Activated naive CD4-positive, alpha-beta T cell (primary cell): ENCODE measurements around the gene INF2.

Experiments
- DNase-seq, 4 experiments: peaks; one replicate each; lab custom pipeline; 2025; lab: John Stamatoyannopoulos, UW

INF2 gene

GRCh38 chr14:104676694-104677511, 12.5 kb upstream of the INF2 start:
- no peak for DNase-seq

GRCh38 chr14:104677512-104678332, 11.7 kb upstream of the INF2 start:
- DNase-seq: peak; percentile 30 to 48 (median 43)

- DNase-seq: no peak
Observed at GRCh38 chr14:104678346-104678745, 11.1 kb upstream of the INF2 start.

DNA sequence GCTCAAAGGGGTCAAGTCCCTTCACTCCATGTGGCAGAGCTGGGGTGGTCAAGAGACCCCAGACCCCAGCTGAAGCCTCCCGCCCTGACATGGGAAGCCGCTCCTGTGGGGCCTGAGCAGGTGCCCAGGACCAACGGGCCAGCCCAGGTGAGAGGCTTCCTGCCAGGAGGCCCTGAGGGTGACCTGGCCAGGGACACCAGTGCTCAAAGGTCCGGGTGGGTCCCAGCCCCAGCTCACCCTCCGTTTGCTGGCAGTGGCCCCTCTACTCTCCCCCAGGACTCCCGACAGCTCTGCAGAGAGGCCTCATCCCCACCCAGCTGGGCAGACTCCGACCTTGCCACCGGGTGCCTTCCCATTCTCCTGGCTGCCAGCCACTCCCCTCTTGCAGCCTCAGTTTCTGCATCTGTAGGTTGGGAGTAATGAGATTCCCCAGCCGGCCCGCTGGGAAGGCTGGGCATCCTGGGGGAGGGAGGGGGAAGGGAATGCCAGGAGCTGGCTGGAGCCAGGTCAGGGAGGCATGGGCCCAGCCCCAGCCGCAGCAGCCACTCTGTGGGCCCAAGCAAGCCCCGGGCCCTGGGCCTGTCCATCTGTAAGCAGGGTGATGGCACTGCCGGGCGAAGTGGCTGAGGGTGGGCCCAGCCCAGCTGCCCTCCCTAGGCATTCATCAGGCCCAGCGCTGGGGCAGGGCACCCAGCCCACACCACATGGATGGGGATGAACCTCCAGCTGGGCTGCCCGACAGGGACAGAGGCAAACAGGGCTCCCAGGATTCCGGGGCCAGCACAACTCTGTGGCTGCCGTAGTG, 10.3 kb upstream of the INF2 start:
- no peak for DNase-seq

- no peak for DNase-seq
Observed at GRCh38 chr14:104680056-104680805, 9.2 kb upstream of the INF2 start.

- no peak for DNase-seq
Observed at GRCh38 chr14:104680806-104681688, 8.4 kb upstream of the INF2 start.

- no peak for DNase-seq
Observed at GRCh38 chr14:104681689-104682074, 7.7 kb upstream of the INF2 start.

- no peak for DNase-seq
Observed at GRCh38 chr14:104682107-104682593, 7.3 kb upstream of the INF2 start.

DNA sequence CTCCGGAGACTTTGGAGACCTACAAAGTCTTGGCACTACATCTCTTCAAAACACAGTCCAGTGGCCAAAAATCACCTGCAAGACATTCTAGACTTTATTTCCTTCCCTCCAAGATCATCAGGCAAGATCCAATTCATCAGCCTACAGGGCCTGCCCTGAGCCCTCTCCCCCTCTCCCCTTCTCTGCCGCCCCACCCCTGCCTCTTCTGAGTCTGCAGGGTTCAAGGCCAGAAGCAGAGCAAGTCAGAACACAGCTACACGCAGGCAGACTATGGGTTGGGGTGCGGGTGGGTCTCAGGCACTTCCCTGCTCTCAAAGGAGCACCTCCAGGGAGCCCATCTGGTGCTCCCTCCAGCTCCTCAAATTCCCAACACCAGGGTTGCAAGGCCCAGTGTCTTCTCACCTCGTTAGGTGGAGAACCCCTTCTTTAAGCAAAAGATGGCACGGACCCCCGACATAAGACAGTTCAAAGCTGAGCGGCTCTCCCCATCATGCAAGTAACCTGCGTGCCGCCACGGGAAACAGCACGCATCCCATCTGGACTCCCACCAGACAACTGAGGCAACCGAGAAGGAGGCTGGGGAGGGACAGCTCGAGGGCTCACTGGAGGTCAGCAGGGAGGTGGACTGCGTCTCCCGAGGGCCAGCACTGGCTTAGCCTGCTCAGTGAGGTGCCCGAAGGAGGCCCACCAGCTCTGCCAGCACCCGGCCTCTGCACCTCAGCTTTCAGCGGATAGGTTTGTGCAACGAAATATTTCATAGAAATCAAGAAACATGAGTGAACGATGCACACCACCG, 5.6 kb upstream of the INF2 start:
- DNase-seq: no peak

DNA sequence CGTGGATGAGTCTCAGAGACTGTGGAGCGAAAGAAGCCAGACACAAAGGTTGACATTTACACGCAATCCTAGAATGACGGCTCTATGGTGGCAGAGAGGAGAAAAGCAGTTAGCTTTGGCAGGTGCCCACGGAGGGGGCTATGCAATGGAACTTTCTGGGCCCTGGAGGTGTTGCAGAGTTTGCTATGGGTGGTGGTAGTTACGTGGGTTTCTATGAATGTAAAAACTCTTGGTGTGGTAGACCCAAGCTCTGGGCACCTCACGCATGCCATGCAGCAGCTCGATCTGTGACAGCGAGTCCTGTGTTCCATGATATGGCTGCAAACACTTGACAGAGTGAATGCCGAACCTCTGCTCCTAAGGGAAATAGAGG, 5.0 kb upstream of the INF2 start:
- no peak for DNase-seq

DNA sequence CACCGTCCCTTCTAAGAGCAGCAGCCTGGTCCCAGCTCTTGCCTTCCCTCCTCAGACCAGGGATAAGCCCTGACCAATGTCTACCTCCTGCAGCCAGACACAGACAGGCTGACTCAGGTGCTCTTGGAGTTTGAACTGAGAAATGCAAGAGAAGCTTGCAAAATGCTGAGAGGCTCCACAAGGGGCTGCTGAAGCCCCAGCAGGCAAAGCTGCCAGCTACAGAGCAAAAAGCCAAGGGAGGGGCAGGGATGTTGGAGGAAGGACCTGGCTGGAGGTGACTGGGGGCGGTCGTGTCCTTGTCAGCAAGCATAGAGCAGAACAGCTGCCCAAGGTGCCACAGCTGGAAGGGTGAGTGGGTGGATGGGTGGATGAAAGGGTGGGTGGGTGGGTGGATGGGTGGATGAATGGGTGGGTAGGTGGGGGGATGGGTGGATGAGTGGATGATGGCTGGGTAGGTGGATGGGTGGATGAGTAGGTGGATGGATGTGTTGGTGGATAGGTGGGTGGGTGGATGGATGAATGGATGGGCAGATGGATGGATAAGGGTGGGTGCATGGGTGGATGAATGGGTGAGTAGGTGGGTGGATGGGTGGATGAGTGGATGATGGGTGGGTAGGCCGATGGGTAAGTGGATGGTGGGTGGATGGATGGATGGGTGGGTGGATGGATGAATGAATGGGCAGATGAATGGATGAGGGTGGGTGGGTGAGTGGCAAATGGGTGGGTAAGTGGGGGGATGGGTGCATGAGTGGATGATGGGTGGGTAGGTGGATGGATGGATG, 4.0 kb upstream of the INF2 start:
- DNase-seq: no peak

DNA sequence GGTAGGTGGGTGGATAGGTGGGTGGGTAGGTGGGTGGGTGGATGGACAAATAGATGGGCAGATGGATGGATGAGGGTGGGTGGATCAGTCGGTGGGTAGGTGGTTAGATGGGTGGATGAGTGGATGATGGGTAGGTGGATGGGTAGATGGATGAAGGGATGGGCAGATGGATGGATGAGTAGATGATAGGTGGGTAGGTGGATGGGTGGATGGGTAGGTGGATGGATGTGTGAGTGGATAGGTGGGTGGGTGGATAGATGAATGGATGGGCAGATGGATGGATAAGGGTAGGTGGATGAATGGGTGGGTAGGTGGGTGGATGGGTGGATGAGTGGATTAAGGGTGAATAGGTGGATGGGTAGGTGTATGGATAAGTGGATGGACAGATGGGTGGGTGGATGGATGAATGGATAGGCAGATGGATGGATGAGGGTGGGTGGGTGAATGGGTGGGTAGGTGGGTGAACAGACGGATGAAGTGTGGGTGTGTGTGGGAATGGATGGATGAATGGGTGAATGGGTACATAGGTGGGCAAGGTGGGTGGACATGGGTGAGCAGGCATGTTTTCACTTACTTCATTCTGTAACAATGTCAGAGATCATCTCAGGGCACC, 3.3 kb upstream of the INF2 start:
- DNase-seq: no peak

DNA sequence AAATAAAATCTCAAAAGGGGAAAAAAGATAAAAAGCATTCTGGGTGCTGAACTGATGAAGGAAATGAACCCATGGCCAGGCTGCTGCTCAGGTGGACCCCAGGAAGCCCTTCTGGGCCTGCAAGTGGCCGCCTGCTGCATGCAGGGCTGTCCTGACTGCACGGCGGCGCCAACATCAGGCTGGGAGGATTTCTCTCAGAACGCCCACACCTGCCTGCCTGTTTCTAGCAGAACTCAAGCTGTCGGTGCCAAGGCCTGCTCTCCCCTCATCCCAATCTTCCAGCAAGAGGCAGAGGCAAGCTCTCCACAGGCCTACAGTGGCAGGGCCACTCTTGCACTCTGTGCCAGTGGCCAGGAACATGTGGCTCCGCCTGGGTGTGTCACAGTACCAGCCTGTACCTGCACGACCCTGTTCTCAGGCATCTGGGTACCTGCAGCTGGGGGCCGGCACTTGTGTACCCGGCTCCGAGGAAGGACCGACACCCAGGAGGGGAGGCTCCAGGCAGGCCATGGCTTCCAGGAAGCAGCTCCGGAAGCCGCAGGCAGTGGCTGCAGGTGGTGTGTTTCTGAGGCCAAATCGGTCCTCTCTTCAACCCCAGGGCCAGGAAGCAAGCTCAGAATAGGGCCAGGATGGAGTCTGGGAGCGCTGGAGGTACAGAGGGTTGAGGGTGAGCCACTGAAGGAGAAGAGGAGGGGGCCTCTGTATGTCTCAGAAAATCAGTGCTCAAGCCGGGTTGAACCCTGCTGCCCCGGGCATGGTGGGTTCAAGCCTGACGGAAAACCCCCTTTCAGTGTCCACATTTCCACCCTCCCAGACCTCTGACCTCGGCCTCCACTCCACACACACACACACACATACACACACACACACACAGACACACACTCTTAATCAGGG, 2.5 kb upstream of the INF2 start:
- no peak for DNase-seq

DNA sequence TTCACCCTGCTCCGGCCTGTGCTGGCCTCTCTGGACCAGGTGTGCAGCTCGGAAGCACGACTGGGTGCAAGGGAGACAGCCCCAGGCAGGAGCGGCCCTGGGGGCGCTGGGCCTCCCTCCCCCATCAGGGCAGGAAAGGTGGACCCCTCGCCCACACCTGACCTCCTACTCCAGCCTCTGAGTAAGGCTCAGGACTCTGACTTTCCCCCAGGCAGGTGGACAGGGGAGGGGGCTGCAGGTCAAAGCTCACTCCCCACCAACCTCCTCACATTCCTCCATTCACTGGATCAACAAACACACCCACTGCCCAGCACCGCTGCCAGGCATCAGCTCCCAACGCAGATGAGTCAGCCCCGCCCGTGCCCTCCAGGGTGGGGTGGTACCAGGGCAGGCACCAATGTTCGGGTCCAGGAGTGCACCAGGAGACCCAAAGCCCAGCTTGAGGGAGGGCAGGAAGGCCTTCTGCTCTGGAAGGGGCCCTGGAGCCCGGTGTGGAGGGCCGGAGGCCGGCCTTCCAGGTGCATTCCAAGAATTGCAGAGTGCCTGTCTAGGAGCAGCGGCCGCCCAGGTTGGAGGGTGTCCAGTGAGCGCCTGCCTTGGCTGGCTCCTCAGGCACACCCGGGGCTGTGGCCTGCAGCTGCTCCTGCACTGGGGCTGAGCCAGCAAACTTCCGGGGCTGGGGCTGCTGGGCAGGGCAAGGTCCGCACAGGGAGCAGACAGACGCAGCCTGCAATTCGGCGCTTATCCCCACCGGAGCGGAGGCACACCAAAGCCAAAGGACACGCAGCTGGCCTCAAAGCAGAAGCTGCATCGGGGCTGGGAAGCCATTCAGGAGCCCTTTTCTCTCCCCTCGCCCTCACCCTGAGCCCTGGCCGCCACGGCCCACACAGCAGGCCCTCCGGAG, 1.6 kb upstream of the INF2 start:
- DNase-seq: no peak

DNA sequence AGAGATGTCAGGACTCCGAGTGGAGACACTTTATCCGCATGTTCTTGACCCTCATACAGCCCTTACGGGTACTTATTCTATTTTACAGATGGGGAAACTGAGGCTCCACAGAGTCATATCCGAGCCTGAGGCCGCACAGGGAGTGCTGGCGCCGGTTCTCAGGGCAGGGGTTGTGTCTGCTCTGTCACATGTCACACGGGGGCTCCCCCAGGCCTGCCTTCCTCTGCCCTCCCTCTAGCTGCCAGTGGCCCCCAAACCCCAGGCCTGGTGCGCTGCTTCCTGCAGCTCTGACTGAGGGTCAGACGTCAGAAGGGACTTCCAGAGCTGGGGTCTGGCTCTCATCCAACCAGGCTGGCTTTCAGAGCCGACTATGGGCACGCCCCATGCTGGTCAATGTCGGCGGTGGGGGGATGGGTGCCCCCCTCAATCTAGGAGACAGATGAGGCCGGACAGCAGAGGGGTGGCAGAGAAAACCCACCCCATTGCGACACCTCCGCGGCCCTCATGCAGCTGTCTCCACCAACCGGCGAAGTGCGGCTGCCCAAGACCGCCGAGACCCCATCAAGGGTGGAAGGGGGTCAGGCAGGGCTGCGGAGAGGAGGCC, 811 bp upstream of the INF2 start:
- DNase-seq: no peak
